Measurements from ENCODE around the gene FHL2. TPM values are rescaled to one million over a fixed set of nuclear protein-coding genes. Genes with fewer than 3 reads are reported as not detected.

FHL2 gene
- total RNA-seq, 2 experiments from 2014 or later, result 3.4 to 4.1 TPM

DNA sequence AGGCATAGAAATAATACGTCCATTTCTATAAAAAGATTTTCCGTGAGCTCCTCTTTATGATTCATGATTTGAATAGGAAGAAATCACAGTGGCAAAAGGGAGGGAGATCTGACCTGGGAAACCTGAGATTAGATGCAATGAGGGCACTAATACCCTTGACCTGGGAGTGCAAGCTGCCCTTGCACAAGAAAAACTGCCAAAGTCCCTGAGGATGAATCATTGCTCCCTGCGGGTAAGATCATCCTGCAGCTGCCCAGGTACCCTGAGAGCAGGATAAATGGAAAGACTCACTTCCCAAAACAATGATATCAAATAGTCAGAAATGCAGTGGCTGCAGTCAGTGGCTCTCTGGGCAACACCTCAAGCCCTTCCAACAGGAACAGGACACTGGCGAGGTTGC, 11.6 kb downstream of the FHL2 start:
- H3K36me3 Mint-ChIP-seq, result no peaks in the 10 kb centered on the region
- no peaks in the 10 kb centered on the region for H3K9me3 Mint-ChIP-seq (ENCODE audit: low read depth)
- DNase-seq (no peak), ATAC-seq (no peak)
- H3K27ac Mint-ChIP-seq, result no peak overlapping the region
- CTCF ChIA-PET, result interaction anchor here (1.0 kb wide), 1 partner anchor 12 kb away, joined by 3 read pairs; the partner anchor contains the start of gene FHL2
- H3K27me3 Mint-ChIP-seq, result no peaks in the 10 kb centered on the region
- H3K4me3 Mint-ChIP-seq, result no peak overlapping the region
- H3K4me1 Mint-ChIP-seq, result no peaks in the 10 kb centered on the region

DNA sequence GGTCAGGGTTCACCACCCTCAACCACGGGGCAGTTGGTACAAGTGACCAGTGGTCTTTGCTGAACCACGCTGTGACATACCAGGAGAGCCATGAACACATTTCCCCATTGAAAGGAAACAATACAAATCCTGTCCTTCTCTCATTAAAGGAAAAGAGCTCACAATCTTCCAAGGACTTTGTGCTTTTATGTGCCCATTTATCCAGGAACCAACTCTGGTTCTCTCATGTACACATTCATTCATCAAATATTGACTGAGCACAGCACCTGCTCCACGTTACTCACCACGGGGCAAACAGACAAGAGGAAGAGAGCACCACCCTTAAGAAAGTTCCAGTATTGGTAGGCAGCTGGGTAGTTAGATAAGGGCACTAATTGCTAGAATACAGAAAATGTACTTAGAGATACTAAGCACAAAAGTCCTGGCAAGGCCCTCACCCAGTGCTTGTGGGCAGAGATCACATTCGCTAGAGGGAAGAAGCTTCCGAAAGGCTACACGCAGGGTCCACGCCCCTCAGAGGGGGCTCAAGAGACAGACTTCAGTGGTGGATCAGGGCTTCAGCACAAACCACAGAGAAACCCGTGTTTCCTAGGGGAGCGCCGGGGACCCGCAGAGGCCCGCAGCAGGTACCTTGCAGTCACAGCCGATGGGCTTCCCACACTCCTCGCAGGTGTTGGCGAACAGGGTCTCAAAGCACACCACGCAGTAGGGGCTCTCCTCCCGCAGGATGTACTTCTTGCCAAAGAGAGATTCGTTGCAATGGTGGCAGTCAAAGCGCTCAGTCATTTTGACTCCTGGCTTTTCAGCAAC, 12.9 kb downstream of the FHL2 start:
- CTCF ChIA-PET, result no interaction called here
- Mint-ChIP-seq H3K27ac (no peak overlapping the region), H3K27me3 (no peaks in the 10 kb centered on the region), H3K36me3 (no peaks in the 10 kb centered on the region), H3K4me1 (no peaks in the 10 kb centered on the region), H3K4me3 (no peak overlapping the region), H3K9me3 (ENCODE audit: low read depth) (no peaks in the 10 kb centered on the region)
- ATAC-seq (no peak), DNase-seq (no peak)

DNA sequence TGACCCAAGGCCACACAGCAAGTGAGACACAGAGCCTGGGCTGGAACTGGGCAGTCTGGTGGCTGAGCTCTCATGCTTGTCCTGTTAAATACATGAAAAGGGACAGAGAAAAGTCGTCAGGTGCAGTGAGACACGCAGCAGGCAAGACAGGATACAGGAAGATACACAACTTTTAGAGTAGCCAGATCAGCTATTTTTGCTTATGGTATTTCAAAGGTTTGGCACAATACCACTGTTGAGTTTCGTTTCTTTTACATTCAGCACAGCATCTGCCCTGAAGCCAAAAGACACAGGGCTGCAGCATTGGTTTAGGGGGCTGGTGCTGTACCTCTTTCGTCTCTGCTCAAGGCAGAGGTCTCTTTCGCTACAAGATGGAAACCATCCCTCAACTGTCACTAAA, 14.0 kb downstream of the FHL2 start:
- H3K27me3 Mint-ChIP-seq, result no peaks in the 10 kb centered on the region
- H3K27ac Mint-ChIP-seq, result no peak overlapping the region
- H3K36me3 Mint-ChIP-seq, result no peaks in the 10 kb centered on the region
- H3K9me3 Mint-ChIP-seq (ENCODE audit: low read depth), result no peaks in the 10 kb centered on the region
- no peak for ATAC-seq
- no peak overlapping the region for H3K4me3 Mint-ChIP-seq
- no peak for DNase-seq
- CTCF ChIA-PET, result no interaction called here
- no peaks in the 10 kb centered on the region for H3K4me1 Mint-ChIP-seq

DNA sequence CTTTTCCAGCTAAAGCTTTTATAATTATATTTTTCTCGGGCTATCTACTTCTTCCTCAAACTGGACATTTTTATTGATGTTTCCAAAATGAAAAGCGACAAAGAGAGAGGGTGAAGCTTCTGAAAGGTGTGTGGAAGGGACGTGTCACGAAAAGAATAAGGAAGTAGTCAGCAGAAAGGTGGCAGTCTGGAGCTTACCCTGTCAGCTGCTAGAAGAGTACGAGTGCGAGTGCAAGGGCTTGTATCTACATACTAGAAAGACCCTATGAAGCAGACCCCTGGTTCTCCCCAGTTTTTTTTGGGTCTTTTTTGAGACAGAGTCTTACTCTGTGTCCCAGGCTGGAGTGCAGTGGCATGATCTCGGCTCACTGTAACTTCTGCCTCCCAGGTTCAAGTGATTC, 14.6 kb downstream of the FHL2 start:
- H3K36me3 Mint-ChIP-seq, result no peaks in the 10 kb centered on the region
- no peak for ATAC-seq
- CTCF ChIA-PET, result no interaction called here
- H3K9me3 Mint-ChIP-seq (ENCODE audit: low read depth), result no peaks in the 10 kb centered on the region
- no peaks in the 10 kb centered on the region for H3K4me1 Mint-ChIP-seq
- no peaks in the 10 kb centered on the region for H3K27me3 Mint-ChIP-seq
- H3K4me3 Mint-ChIP-seq, result no peak overlapping the region
- no peak overlapping the region for H3K27ac Mint-ChIP-seq
- DNase-seq, result no peak

DNA sequence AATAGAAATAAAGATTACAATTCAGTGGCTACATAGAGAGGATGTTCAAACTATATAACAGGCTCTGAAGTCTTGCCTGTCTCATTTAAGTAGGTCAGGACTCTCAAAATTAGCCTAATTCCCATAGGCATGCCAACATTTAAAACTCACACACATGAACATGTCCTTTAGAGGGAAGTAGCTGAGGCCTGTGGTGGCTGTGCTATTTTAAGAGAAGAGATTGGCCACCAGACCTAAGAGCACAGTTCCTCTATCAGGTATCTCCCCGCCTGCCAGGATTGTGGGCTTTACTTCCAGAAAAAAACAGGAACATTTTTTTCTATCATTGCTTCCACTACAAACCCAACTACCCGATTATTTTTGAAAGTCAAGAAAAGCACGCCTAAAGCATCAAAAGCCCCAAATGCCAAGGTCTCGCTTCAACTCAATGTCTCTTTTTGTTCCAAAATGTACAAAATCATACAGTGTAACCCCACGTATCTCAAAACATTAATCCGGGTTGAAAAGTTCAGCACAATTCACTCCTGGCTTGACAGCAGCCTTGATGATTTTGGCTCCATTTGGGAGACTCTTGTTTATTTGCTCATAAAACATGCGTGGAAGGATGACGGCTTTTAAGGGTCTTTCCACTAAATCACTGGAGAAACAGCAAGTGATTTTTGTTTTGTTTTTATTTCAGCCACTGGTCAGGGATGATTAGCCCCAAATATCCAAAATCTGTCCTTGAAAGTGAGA, 15.3 kb downstream of the FHL2 start:
- CTCF ChIA-PET, result no interaction called here
- no peak for ATAC-seq
- Mint-ChIP-seq H3K36me3 (no peaks in the 10 kb centered on the region), H3K27me3 (no peaks in the 10 kb centered on the region), H3K9me3 (ENCODE audit: low read depth) (no peaks in the 10 kb centered on the region), H3K27ac (no peak overlapping the region), H3K4me3 (no peak overlapping the region), H3K4me1 (no peaks in the 10 kb centered on the region)
- DNase-seq, result no peak

DNA sequence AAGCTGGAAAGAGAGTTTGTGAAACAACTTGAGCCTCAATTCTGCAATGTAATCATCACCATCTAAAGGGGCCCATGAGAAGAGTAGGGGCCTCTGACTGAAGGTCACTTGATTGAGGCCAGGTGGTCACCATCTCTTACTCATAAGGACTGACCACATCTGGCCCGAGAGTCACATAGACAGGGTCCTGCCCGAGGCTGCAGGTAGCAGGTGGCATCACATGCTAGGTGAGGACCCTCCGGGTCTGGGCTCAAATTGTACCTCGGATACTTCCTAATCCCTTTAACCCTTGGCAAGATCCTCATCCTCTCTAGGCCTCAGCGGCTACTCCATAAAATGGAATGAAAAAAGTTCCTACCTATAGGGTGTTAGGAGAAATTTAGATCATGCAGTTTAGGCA, 16.7 kb downstream of the FHL2 start:
- Mint-ChIP-seq H3K4me1 (no peaks in the 10 kb centered on the region), H3K27ac (no peak overlapping the region), H3K4me3 (no peak overlapping the region), H3K27me3 (no peaks in the 10 kb centered on the region), H3K36me3 (no peaks in the 10 kb centered on the region), H3K9me3 (ENCODE audit: low read depth) (no peaks in the 10 kb centered on the region)
- ATAC-seq (no peak), DNase-seq (no peak)
- CTCF ChIA-PET, result no interaction called here

DNA sequence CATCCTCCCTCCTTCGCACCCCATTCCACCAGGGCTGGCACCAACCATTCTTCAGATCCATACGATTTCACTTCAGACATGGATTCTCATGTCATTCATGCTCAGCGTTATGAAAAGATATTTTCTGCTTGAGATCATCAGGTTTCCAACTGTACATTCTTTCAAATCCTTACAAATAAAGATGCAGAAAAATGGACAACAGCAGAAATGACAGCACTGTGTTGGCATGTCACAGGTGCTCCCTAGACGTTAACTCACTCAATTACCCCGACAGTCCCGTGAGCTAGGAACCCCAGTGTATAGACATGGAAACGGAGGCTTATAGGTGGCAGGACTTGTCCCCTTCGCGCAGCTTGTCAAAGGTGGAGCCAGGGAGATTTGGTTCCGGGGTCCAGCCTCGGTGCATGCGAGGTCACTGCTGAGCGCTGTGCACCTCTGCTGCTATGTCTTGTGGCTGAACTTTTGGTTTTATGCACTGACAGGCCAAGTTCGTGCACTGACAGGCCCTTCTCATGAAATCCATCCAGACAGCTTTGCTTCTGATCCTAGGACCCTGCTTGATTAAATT, 17.7 kb downstream of the FHL2 start:
- DNase-seq (no peak), ATAC-seq (no peak)
- Mint-ChIP-seq H3K4me1 (no peaks in the 10 kb centered on the region), H3K9me3 (ENCODE audit: low read depth) (no peaks in the 10 kb centered on the region), H3K27ac (no peak overlapping the region), H3K4me3 (no peak overlapping the region), H3K27me3 (no peaks in the 10 kb centered on the region), H3K36me3 (no peaks in the 10 kb centered on the region)
- CTCF ChIA-PET, result interaction anchor here (1.4 kb wide), 1 partner anchor 11 kb away, joined by 3 read pairs; no protein-coding TSS in a partner anchor

DNA sequence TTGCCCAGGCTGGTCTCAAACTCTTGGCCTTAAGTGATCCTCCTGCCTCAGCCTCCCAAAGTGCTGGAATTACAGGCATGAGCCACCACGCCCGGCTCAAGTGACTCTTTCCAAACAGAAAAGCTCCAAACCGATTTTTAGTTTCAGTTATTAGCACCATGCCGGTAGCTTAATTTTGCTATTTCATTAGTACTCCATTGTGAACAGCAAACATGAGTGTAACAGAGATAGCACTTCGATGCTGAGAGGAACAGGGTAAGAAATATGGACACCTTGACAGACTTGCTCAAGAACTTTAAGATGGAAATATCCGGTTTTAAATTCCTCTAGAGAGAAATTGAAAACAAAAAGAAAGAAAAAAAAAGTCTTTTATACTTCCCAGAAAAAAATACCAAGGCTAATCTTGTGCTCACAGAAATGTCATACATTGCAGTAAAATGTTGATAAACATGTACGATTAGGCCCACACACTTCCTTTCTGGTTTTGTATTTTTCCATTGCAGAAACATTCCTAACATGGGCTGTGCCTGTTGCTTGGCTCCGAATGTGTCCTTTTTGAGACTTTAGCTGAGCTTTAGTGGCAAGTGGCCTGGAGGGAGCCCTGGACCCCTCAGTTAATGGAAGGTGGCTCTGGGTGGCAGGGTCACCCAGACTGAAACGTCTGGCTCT, 18.3 kb downstream of the FHL2 start:
- no peaks in the 10 kb centered on the region for H3K27me3 Mint-ChIP-seq

DNA sequence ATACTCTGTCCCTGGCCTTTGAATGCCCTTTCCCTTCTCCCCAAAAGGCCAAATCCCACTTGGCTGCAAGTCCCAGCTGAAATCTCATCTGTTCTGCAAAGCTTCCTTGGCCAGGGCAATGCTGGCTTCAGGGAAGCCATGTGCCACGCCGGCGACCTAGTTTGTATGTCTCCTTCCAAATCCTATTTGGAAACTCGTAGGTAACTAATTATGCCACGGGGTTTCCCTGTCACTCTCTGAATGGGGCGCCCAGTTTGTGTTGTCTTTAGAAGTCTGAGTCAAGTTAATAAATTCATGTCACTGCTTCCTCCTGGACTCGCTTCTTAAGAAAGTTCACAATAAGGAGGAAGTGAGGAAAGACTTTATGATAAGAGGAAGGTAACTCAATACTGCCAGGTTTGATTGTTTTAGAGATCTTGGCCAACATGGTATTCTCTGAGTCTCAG, 19.1 kb downstream of the FHL2 start:
- no peaks in the 10 kb centered on the region for H3K9me3 Mint-ChIP-seq (ENCODE audit: low read depth)
- ATAC-seq, result no peak
- H3K4me1 Mint-ChIP-seq, result peaks cover 2% of the 10 kb centered on the region
- CTCF ChIA-PET, result no interaction called here
- H3K27ac Mint-ChIP-seq, result no peak overlapping the region
- H3K27me3 Mint-ChIP-seq, result no peaks in the 10 kb centered on the region
- DNase-seq, result no peak
- no peak overlapping the region for H3K4me3 Mint-ChIP-seq
- H3K36me3 Mint-ChIP-seq, result no peaks in the 10 kb centered on the region

More for the DNA sequence above, 18.3 kb downstream of the FHL2 start:
- H3K4me3 Mint-ChIP-seq, result no peak overlapping the region
- DNase-seq (no peak), ATAC-seq (no peak)
- H3K9me3 Mint-ChIP-seq (ENCODE audit: low read depth), result no peaks in the 10 kb centered on the region
- no peaks in the 10 kb centered on the region for H3K36me3 Mint-ChIP-seq
- H3K27ac Mint-ChIP-seq, result no peak overlapping the region
- CTCF ChIA-PET, result interaction anchor here (1.4 kb wide), 1 partner anchor 10 kb away, joined by 3 read pairs; no protein-coding TSS in a partner anchor
- no peaks in the 10 kb centered on the region for H3K4me1 Mint-ChIP-seq

DNA sequence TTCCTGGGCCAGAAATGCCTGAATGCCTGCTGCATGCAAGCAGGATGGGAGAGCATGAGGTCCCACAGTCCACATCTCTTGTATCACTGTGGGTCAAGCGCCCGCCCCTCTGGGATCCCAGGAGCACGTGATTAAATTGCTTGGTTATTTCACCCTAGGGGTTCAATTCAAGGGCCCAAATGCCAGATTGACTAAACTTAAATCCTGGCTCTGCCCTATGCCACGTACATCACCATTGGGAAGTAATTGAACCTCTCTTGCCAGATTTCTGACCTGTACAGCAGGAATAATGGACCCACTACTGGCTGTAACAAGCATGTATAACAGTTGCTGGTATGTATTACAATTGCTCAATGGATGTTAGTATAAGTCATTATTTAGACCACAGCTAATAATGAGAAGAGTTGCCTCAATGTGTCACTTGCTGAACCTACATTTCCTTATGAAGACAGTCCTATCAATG, 19.9 kb downstream of the FHL2 start:
- H3K4me1 Mint-ChIP-seq, result peaks cover 9% of the 10 kb centered on the region
- no peak overlapping the region for H3K27ac Mint-ChIP-seq
- H3K36me3 Mint-ChIP-seq, result no peaks in the 10 kb centered on the region
- no peak overlapping the region for H3K4me3 Mint-ChIP-seq
- CTCF ChIA-PET, result no interaction called here
- ATAC-seq, result no peak
- no peaks in the 10 kb centered on the region for H3K9me3 Mint-ChIP-seq (ENCODE audit: low read depth)
- DNase-seq, result no peak
- no peaks in the 10 kb centered on the region for H3K27me3 Mint-ChIP-seq

DNA sequence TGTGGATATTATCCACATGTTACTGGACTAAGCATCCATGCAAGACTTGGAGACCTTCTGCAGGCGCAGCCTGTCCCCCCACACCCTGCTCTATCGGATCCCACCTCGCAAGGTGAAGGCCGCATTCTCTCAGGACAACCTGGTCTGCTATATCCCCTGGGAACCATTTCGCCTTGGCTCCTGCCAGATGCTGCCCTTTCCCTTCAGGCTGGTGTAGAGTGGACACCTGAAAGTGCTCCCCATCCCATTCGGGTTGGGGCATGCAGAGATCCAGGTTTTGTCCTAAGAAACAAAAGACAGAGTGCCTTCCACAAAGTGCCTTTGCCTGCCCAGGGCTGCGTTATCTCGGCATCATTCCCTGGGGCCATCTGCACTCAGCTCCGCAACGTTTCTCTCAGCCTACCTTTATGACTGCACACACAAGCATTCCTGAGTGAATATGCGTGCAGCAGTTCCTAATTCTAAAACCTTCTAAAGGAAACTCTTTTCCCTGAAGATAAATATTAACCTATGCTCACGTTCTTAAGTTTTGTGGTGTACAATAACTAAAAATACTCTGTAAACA, 20.5 kb downstream of the FHL2 start:
- DNase-seq (no peak), ATAC-seq (no peak)
- CTCF ChIA-PET, result no interaction called here
- Mint-ChIP-seq H3K27me3 (no peaks in the 10 kb centered on the region), H3K4me1 (peaks cover 15% of the 10 kb centered on the region), H3K4me3 (no peak overlapping the region), H3K36me3 (no peaks in the 10 kb centered on the region), H3K9me3 (ENCODE audit: low read depth) (no peaks in the 10 kb centered on the region), H3K27ac (no peak overlapping the region)

DNA sequence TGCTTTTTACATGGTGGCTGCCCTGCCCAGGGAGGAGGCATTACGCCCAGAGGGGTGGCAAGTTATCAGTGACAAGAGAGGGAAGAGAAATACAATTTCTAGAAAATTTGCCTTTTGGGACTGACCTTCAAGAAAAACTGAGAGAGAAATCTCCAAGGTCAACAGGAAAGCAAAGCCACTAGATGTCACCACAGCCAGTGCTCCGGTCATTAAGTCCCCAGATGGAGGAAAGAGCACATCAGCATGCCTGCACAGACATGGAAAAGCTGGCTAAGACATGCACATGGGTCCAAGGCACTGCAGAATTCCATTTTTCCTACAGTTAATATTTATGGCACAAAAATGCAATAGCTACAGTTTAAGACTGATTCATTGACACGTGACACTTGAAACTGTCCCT, 21.0 kb downstream of the FHL2 start:
- Mint-ChIP-seq H3K4me1 (peaks cover 20% of the 10 kb centered on the region), H3K4me3 (no peak overlapping the region), H3K9me3 (ENCODE audit: low read depth) (no peaks in the 10 kb centered on the region), H3K27me3 (no peaks in the 10 kb centered on the region), H3K27ac (no peak overlapping the region), H3K36me3 (no peaks in the 10 kb centered on the region)
- DNase-seq (no peak), ATAC-seq (no peak)
- CTCF ChIA-PET, result no interaction called here

DNA sequence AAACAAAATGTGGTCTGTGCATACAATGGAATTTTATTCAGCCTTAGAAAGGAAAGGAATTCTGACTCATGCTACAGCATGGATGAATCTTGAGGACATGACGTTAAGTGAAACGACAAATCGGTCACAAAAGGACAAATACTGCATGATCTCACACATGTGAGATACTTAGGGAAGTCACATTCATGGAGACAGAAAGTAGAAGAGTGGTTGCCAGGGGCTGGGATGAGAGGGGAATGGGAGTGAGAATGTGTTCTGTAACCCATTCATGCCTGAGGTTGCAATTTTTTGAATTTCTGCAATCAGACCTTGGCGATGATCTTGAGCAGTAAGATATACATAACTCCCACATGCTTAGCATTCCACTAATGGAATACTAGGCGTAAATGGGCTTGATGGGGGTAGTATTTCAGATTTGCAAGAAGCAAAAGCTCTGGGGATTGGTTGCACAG, 22.0 kb downstream of the FHL2 start:
- CTCF ChIA-PET, result no interaction called here
- no peak overlapping the region for H3K27ac Mint-ChIP-seq
- ATAC-seq, result no peak
- no peaks in the 10 kb centered on the region for H3K9me3 Mint-ChIP-seq (ENCODE audit: low read depth)
- no peaks in the 10 kb centered on the region for H3K27me3 Mint-ChIP-seq
- DNase-seq, result no peak
- peaks cover 26% of the 10 kb centered on the region for H3K4me1 Mint-ChIP-seq
- no peak overlapping the region for H3K4me3 Mint-ChIP-seq
- H3K36me3 Mint-ChIP-seq, result no peaks in the 10 kb centered on the region

All from activated CD8-positive, alpha-beta memory T cell treated with anti-CD3 and anti-CD28 coated beads, Interleukin-2, amount 10 ng/mL, durations not matched to agents 7 days and 5 days (primary cell).